Neural cell (in vitro differentiated cells): ENCODE measurements around the gene BHMT. TPM values are rescaled to one million over a fixed set of nuclear protein-coding genes. Genes with fewer than 3 reads are reported as not detected.

Experiments
- H2AFZ ChIP-seq: fragments of 200-600, 300-800 bp; sonication (generic), shearing (Covaris generic); 2 replicates; pipeline ENCODE4 v1.6.0; 2014; ENCODE audit warnings: low read depth, mild to moderate bottlenecking, antibody characterized with exemption, low read length, moderate library complexity
- H3F3A ChIP-seq: fragments of 200-600 bp; shearing (Covaris generic); 2 replicates; pipeline ENCODE4 v1.6.1; 2016; ENCODE audit warnings: mild to moderate bottlenecking, moderate library complexity, mixed read lengths, antibody characterized with exemption, low read length; ENCODE audit not compliant: insufficient read depth, poor library complexity, severe bottlenecking
- H3K27ac ChIP-seq: fragments of 200-600, 300-800 bp; sonication (generic), shearing (Covaris generic); 2 replicates; pipeline ENCODE4 v1.5.1; 2014; ENCODE audit warnings: mild to moderate bottlenecking, low read length, moderate library complexity
- H3K27me3 ChIP-seq: fragments of 300-800, 200-600 bp; sonication (generic), shearing (Covaris generic); 2 replicates; pipeline ENCODE4 v1.6.0; 2014; ENCODE audit warnings: mild to moderate bottlenecking, low read depth, low read length, moderate library complexity; ENCODE audit not compliant: insufficient read depth
- H3K36me3 ChIP-seq: fragments of 300-800, 200-600 bp; sonication (generic), shearing (Covaris generic); 2 replicates; pipeline ENCODE4 v1.5.1; 2014; ENCODE audit warnings: mild to moderate bottlenecking, antibody characterized with exemption, low read length, moderate library complexity; ENCODE audit not compliant: insufficient read depth
- H3K4me2 ChIP-seq: fragments of 300-800, 200-600 bp; sonication (generic), shearing (Covaris generic); 2 replicates; pipeline ENCODE4 v1.6.0; 2014; ENCODE audit warnings: mild to moderate bottlenecking, low read length
- H3K4me3 ChIP-seq: fragments of 300-800, 200-600 bp; sonication (generic), shearing (Covaris generic); 2 replicates; pipeline ENCODE4 v1.5.1; 2014; ENCODE audit warnings: mild to moderate bottlenecking, low read length, moderate library complexity
- H3K79me2 ChIP-seq: fragments of 200-600 bp; shearing (Covaris generic); replicated peaks from 2 replicates; pipeline ENCODE4 v1.6.0; 2014; ENCODE audit warnings: mild to moderate bottlenecking, low read length, moderate library complexity; ENCODE audit not compliant: insufficient read depth
- H3K9ac ChIP-seq: fragments of 300-800, 200-600 bp; sonication (generic), shearing (Covaris generic); 2 replicates; pipeline ENCODE4 v1.6.1; 2016; ENCODE audit warnings: mild to moderate bottlenecking, low read length, mixed read lengths
- H3K9me2 ChIP-seq: fragments of 200-600 bp; shearing (Covaris generic); 2 replicates; pipeline ENCODE4 v1.6.1; 2016; ENCODE audit warnings: mild to moderate bottlenecking, low read length, mixed read lengths; ENCODE audit not compliant: insufficient read depth
- H3K9me3 ChIP-seq: fragments of 200-600, 300-800 bp; sonication (generic), shearing (Covaris generic); 2 replicates; pipeline ENCODE4 v1.6.1; 2016; ENCODE audit warnings: mild to moderate bottlenecking, mixed run types, low read length, moderate library complexity, mixed read lengths
- H4K20me1 ChIP-seq: fragments of 200-600 bp; shearing (Covaris generic); 2 replicates; pipeline ENCODE4 v1.6.1; 2016; ENCODE audit warnings: mild to moderate bottlenecking, mixed run types; ENCODE audit not compliant: insufficient read depth
- EP300 ChIP-seq: fragments of 450-650 bp; conservative IDR thresholded peaks from 2 replicates; pipeline ENCODE4 v1.6.1; 2014; ENCODE audit warnings: antibody characterized with exemption, mild to moderate bottlenecking, moderate library complexity; ENCODE audit not compliant: poor library complexity, severe bottlenecking
- EZH2 ChIP-seq: fragments of 200-600, 300-800 bp; shearing (Covaris generic), sonication (generic); IDR thresholded peaks from 2 replicates; pipeline ENCODE4 v1.6.1; 2014; ENCODE audit warnings: antibody characterized with exemption, low read length, borderline replicate concordance, mild to moderate bottlenecking; ENCODE audit not compliant: insufficient read depth, poor library complexity, severe bottlenecking
- MXI1 ChIP-seq: fragments of 450-650 bp; conservative IDR thresholded peaks from 2 replicates; pipeline ENCODE4 v1.6.1; 2014; ENCODE audit warnings: antibody characterized with exemption, mild to moderate bottlenecking; ENCODE audit not compliant: poor library complexity, severe bottlenecking
- POLR2AphosphoS5 ChIP-seq: IDR thresholded peaks from 2 replicates; pipeline ENCODE4 v1.6.1; 2012
- RAD21 ChIP-seq: fragments of 450-650 bp; conservative IDR thresholded peaks from 2 replicates; pipeline ENCODE4 v1.6.1; 2014; ENCODE audit warnings: antibody characterized with exemption, mild to moderate bottlenecking, moderate library complexity
- SMC3 ChIP-seq: fragments of 450-650 bp; conservative IDR thresholded peaks from 2 replicates; pipeline ENCODE4 v1.6.1; 2014; ENCODE audit warnings: antibody characterized with exemption, mild to moderate bottlenecking, moderate library complexity; ENCODE audit not compliant: poor library complexity
- TAF1 ChIP-seq: IDR thresholded peaks from 2 replicates; pipeline ENCODE4 v1.6.1; 2012; ENCODE audit warnings: low read depth
- polyA plus RNA-seq: library from polyadenylated mRNA; depleted of rRNA; stranded (reverse); fragments of >200 nt; gene quantifications from 2 replicates; pipeline ENCODE4 v1.2.3, GENCODE V29; 2014
- TF ChIP-seq, protein P1 (sequence below): fragments of 450-650 bp; IDR thresholded peaks from 2 replicates; pipeline ENCODE4 v1.5.1; 2014; ENCODE audit warnings: antibody characterized with exemption, mild to moderate bottlenecking, moderate library complexity; ENCODE audit not compliant: poor library complexity, severe bottlenecking
- TF ChIP-seq, protein P2 (sequence below): IDR thresholded peaks from 2 replicates; pipeline ENCODE4 v1.6.1; 2012; ENCODE audit warnings: borderline replicate concordance

Gene BHMT
- polyA plus RNA-seq, 1 donor from 2014 or later = not detected

DNA sequence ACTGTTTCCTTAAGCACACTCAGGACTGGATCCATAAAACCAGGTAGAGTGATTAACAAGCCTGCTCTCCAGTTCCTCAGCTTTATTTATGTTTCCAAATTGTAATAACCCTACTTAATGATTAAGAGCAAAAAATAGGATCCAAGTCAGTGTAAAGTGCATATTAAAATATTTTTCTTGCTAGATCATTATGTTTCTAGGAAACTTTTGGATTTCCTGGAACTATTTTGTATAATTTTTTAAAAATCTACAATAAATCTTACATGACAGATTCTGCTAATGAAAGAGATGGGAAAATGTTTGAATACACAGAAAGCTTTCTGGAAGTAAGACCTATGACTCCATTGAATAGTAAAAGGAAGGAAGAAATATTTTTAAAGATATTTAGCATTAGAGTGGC lies 35.5 kb downstream of the BHMT start:
- Histone ChIP-seq H3F3A (no peaks in the 10 kb centered on the region), H4K20me1 (no peaks in the 10 kb centered on the region), H3K79me2 (no peaks in the 10 kb centered on the region), H3K4me2 (no peak overlapping the region), H3K36me3 (no peaks in the 10 kb centered on the region), H3K9me3 (no peaks in the 10 kb centered on the region), H3K27me3 (no peaks in the 10 kb centered on the region), H2AFZ (no peak overlapping the region), H3K27ac (no peak overlapping the region), H3K4me3 (no peak overlapping the region), H3K9me2 (no peaks in the 10 kb centered on the region), H3K9ac (no peak overlapping the region)
- TF ChIP-seq POLR2AphosphoS5 (no peak), MXI1 (no peak), RAD21 (no peak), EZH2 (no peak)

DNA sequence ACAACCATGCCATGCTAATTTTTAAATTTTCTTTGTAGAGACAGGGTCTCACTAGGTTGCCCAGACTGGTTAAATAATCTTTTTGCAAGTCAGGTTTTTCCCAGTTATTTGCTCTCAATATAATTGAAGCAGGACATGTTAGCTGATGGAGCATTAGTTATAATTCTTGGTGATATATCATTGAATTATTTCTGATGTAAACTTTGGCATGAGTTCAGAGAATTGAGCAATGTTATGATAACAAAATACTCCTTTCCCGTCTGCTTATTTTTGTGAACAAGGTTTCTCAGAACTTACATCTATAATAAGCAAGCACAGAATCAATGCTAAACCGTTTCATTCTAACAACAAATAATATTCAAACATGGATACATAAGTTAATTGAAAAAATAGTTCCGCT lies 37.8 kb downstream of the BHMT start:
- Histone ChIP-seq H3K27ac (no peak overlapping the region), H4K20me1 (no peaks in the 10 kb centered on the region), H3K4me3 (no peak overlapping the region), H3K79me2 (no peaks in the 10 kb centered on the region), H3K27me3 (no peaks in the 10 kb centered on the region), H3F3A (no peaks in the 10 kb centered on the region), H3K9me2 (no peaks in the 10 kb centered on the region), H3K9me3 (no peaks in the 10 kb centered on the region), H3K9ac (no peak overlapping the region), H2AFZ (no peak overlapping the region), H3K36me3 (no peaks in the 10 kb centered on the region), H3K4me2 (no peak overlapping the region)
- TF ChIP-seq EP300 (no peak), EZH2 (no peak), POLR2AphosphoS5 (no peak), SMC3 (no peak), MXI1 (no peak), RAD21 (no peak), TAF1 (no peak)
- TF ChIP-seq, protein P1, sequence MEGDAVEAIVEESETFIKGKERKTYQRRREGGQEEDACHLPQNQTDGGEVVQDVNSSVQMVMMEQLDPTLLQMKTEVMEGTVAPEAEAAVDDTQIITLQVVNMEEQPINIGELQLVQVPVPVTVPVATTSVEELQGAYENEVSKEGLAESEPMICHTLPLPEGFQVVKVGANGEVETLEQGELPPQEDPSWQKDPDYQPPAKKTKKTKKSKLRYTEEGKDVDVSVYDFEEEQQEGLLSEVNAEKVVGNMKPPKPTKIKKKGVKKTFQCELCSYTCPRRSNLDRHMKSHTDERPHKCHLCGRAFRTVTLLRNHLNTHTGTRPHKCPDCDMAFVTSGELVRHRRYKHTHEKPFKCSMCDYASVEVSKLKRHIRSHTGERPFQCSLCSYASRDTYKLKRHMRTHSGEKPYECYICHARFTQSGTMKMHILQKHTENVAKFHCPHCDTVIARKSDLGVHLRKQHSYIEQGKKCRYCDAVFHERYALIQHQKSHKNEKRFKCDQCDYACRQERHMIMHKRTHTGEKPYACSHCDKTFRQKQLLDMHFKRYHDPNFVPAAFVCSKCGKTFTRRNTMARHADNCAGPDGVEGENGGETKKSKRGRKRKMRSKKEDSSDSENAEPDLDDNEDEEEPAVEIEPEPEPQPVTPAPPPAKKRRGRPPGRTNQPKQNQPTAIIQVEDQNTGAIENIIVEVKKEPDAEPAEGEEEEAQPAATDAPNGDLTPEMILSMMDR = no peak
- TF ChIP-seq, protein P2, sequence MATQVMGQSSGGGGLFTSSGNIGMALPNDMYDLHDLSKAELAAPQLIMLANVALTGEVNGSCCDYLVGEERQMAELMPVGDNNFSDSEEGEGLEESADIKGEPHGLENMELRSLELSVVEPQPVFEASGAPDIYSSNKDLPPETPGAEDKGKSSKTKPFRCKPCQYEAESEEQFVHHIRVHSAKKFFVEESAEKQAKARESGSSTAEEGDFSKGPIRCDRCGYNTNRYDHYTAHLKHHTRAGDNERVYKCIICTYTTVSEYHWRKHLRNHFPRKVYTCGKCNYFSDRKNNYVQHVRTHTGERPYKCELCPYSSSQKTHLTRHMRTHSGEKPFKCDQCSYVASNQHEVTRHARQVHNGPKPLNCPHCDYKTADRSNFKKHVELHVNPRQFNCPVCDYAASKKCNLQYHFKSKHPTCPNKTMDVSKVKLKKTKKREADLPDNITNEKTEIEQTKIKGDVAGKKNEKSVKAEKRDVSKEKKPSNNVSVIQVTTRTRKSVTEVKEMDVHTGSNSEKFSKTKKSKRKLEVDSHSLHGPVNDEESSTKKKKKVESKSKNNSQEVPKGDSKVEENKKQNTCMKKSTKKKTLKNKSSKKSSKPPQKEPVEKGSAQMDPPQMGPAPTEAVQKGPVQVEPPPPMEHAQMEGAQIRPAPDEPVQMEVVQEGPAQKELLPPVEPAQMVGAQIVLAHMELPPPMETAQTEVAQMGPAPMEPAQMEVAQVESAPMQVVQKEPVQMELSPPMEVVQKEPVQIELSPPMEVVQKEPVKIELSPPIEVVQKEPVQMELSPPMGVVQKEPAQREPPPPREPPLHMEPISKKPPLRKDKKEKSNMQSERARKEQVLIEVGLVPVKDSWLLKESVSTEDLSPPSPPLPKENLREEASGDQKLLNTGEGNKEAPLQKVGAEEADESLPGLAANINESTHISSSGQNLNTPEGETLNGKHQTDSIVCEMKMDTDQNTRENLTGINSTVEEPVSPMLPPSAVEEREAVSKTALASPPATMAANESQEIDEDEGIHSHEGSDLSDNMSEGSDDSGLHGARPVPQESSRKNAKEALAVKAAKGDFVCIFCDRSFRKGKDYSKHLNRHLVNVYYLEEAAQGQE = no peak
